Measurements from ENCODE around the gene JPH3. TPM values are rescaled to one million over a fixed set of nuclear protein-coding genes. Genes with fewer than 3 reads are reported as not detected.
A peak's percentile ranks its signal among the peaks of the same experiment; 100 is the strongest.

The JPH3 gene
- total and polyA plus RNA-seq, 10 donors, result 0.03 TPM; not detected in 9

DNA sequence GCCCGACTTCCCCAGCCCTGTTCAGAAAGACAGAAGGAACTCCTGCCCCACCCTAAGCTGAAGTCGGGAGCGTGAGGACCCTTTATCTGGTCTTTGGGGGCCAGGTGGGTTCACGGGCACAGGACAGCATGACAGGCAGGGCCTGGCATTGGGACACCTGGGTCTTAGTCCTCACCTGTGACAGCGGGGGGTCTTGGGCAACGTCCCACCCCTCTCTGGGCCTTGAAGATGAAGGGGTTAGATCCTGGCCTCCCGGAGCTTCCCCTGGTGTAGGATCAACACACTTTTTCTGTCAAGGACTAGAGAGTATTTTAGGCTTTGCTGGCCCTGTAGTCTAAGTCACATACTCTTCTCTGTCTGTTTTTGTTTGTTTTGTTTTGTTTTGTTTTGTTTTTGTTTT is 65.1 kb downstream of the JPH3 start:
- H3K36me3 ChIP-seq, result no peaks in the 10 kb centered on the region
- TF ChIP-seq, protein P1, sequence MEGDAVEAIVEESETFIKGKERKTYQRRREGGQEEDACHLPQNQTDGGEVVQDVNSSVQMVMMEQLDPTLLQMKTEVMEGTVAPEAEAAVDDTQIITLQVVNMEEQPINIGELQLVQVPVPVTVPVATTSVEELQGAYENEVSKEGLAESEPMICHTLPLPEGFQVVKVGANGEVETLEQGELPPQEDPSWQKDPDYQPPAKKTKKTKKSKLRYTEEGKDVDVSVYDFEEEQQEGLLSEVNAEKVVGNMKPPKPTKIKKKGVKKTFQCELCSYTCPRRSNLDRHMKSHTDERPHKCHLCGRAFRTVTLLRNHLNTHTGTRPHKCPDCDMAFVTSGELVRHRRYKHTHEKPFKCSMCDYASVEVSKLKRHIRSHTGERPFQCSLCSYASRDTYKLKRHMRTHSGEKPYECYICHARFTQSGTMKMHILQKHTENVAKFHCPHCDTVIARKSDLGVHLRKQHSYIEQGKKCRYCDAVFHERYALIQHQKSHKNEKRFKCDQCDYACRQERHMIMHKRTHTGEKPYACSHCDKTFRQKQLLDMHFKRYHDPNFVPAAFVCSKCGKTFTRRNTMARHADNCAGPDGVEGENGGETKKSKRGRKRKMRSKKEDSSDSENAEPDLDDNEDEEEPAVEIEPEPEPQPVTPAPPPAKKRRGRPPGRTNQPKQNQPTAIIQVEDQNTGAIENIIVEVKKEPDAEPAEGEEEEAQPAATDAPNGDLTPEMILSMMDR (IDR thresholded peaks at IDR 0.05 in 8 of 11, conservative IDR thresholded peaks at IDR 0.05 in 3 of 11), result no peak
- TF ChIP-seq POLR2AphosphoS5 (IDR thresholded peaks at IDR 0.05), result no peak
- TF ChIP-seq POLR2A (IDR thresholded peaks at IDR 0.05), result no peak
- no peak overlapping the region for H3K4me3 ChIP-seq
- 79 to 84% (median 83%) methylated on average over 7 of the region's 7 CpGs for WGBS, 5 donors
- H3K27me3 ChIP-seq (replicated peaks in 1 of 7), result peaks cover 0 to 64% (median 0%) of the 10 kb centered on the region in 7 donors
- H3K27ac ChIP-seq, result no peak overlapping the region
- DNase-seq, result no peak
- intact Hi-C loops (cut with DNase I; ENCODE audit: low total_unique reads), result no loop called here
- no peaks in the 10 kb centered on the region for H3K9me3 ChIP-seq
- H3K4me1 ChIP-seq, result peaks cover 0 to 5% (median 0%) of the 10 kb centered on the region in 6 donors

DNA sequence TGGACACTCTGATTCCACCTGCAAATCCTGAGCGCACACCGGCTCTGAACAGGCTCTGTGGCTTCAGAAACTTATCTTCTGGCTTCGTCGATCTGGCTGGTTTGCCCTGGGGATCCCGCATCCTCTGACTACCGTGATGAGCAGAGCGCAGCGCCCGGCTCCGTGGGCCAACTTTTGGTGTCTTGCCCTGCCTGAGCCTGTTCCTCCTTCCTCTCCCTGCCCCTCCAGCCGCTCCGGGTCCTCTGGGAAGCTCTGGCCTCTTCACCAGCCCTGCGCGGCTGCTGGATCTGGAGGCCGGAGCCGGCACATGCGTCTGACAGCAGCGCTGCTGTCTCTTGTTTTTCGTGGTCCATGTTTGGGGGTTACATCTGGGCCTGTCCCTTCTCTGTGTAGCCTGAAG is 65.6 kb downstream of the JPH3 start:
- 89 to 93% (median 92%) methylated on average over 19 of the region's 19 CpGs for WGBS, 5 donors
- intact Hi-C loops (cut with DNase I; ENCODE audit: low total_unique reads), result no loop called here
- H3K27ac ChIP-seq, result no peak overlapping the region
- no peak for DNase-seq
- peaks cover 0 to 5% (median 0%) of the 10 kb centered on the region in 6 donors for H3K4me1 ChIP-seq
- H3K4me3 ChIP-seq, result no peak overlapping the region
- no peaks in the 10 kb centered on the region for H3K36me3 ChIP-seq
- TF ChIP-seq POLR2AphosphoS5 (IDR thresholded peaks at IDR 0.05) (no peak), POLR2A (IDR thresholded peaks at IDR 0.05) (no peak)
- TF ChIP-seq, protein P1 (IDR thresholded peaks at IDR 0.05 in 8 of 11, conservative IDR thresholded peaks at IDR 0.05 in 3 of 11), result no peak
- peaks cover 0 to 59% (median 0%) of the 10 kb centered on the region in 7 donors for H3K27me3 ChIP-seq (replicated peaks in 1 of 7)
- no peaks in the 10 kb centered on the region for H3K9me3 ChIP-seq

DNA sequence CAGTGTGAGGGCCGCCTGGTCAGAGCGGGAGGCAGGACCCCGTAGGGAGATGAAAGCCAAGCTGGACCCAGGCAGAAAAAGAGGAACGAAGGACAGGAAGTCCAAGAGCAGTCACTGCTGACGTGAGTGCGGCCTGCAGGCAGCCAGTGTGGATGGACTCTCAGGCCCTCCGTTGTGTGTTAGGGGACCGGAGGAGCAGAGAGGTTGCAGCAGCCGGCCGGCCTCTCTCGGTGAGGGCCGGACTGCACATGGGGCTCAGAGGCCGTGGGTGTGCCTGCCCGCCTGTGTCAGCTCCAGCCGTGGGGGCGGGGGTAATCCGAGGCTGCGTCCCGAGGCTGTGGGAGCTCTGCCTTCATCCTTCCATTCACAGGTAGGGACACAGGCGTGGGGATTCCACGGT is 67.4 kb downstream of the JPH3 start:
- Histone ChIP-seq H3K27ac (no peak overlapping the region), H3K36me3 (no peaks in the 10 kb centered on the region), H3K4me3 (no peak overlapping the region), H3K9me3 (no peaks in the 10 kb centered on the region), H3K4me1 (peaks cover 0 to 5% (median 0%) of the 10 kb centered on the region in 6 donors), H3K27me3 (replicated peaks in 1 of 7) (peaks cover 0 to 44% (median 0%) of the 10 kb centered on the region in 7 donors)
- intact Hi-C loops (cut with DNase I; ENCODE audit: low total_unique reads), result no loop called here
- 62 to 71% (median 69%) methylated on average over 15 to 21 of the region's 21 CpGs for WGBS, 5 donors
- TF ChIP-seq POLR2AphosphoS5 (IDR thresholded peaks at IDR 0.05) (no peak), POLR2A (IDR thresholded peaks at IDR 0.05) (no peak)
- TF ChIP-seq, protein P1 (IDR thresholded peaks at IDR 0.05 in 8 of 11, conservative IDR thresholded peaks at IDR 0.05 in 3 of 11), result no peak
- DNase-seq, result no peak

DNA sequence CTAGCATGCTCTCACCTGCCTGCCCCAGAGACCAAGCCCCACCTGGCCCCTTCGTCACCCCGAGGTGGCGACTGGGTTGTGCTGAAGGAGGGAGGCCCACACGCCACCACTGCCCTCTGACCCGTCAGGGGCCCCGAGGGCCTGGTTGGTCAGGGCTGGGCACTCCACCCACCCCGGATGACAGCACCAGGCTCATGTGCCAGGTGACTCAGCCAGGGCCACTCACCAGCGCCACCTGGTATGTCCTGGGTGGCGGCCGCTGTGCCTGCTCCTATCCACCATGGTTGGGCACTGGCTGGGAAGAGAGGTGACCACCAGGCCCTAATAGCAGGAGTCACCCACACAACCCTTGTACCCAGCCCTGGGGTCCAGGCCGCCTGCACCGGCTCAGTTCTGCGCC is 68.9 kb downstream of the JPH3 start:
- intact Hi-C loops (cut with DNase I; ENCODE audit: low total_unique reads), result no loop called here
- no peaks in the 10 kb centered on the region for H3K9me3 ChIP-seq
- H3K4me3 ChIP-seq, result no peak overlapping the region
- WGBS, 5 donors, result 83 to 93% (median 91%) methylated on average over 8 to 13 of the region's 13 CpGs
- no peak for DNase-seq
- H3K4me1 ChIP-seq, result peaks cover 0 to 9% (median 0%) of the 10 kb centered on the region in 6 donors
- no peaks in the 10 kb centered on the region for H3K36me3 ChIP-seq
- no peak for TF ChIP-seq POLR2AphosphoS5 (IDR thresholded peaks at IDR 0.05)
- TF ChIP-seq POLR2A (IDR thresholded peaks at IDR 0.05), result no peak
- TF ChIP-seq, protein P1 (IDR thresholded peaks at IDR 0.05 in 8 of 11, conservative IDR thresholded peaks at IDR 0.05 in 3 of 11), result no peak
- peak overlapping the region in 3 of 8 donors; percentile 25 to 66 (median 37) for H3K27ac ChIP-seq
- peaks cover 0 to 34% (median 0%) of the 10 kb centered on the region in 7 donors for H3K27me3 ChIP-seq (replicated peaks in 1 of 7)
